Esophagus muscularis mucosa (tissue), 4 donors: Measurements from ENCODE around the gene ANKRD23.

Source experiments
- EP300 ChIP-seq: sonication (generic); formaldehyde crosslinking; IDR thresholded peaks from one replicate; pipeline ENCODE4 v1.6.1; 2017; ENCODE audit warnings: antibody characterized with exemption
- POLR2A ChIP-seq: fragments of 450-650 bp; IDR thresholded peaks from one replicate; pipeline ENCODE4 v1.6.1; 2017; ENCODE audit warnings: antibody characterized with exemption, moderate library complexity, mild to moderate bottlenecking, low read depth
- POLR2AphosphoS5 ChIP-seq, 2 donors: sonication (generic); formaldehyde crosslinking; IDR thresholded peaks; one replicate each; pipeline ENCODE4 v1.6.1; 2017; ENCODE audit warnings: antibody characterized with exemption in 2 of 2
- TF ChIP-seq, protein P1 (sequence below), 3 experiments: fragments of 200-600 bp in 2 of 3; fragments of 450-650 bp in 1 of 3; sonication (generic) in 2 of 3; IDR thresholded peaks; one replicate each; pipeline ENCODE4 v1.5.1; 2017 to 2019; ENCODE audit warnings: antibody characterized with exemption in 3 of 3, mild to moderate bottlenecking in 2 of 3, moderate library complexity in 1 of 3

DNA sequence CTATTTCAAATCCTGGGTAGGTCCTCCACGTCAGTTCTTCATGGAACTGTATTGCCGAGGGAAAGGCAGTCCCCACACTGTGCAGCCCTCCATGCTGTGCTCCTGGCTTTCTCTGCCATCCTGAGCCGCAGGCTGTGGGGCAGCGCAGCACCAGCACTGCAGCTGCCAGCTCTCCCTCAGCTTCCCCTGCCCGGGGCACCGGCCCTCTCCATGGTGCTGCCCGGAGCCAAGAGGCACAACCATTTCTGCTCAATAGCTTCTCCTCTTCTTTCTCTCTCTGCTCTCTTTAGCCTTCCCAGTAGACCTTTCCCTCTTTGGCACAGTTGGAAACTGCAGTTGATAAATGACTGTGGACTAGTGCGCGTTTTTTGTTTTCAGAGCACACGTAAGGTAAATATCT is 12.1 kb downstream of the ANKRD23 start:
- no peak for TF ChIP-seq POLR2A
- TF ChIP-seq, protein P1, sequence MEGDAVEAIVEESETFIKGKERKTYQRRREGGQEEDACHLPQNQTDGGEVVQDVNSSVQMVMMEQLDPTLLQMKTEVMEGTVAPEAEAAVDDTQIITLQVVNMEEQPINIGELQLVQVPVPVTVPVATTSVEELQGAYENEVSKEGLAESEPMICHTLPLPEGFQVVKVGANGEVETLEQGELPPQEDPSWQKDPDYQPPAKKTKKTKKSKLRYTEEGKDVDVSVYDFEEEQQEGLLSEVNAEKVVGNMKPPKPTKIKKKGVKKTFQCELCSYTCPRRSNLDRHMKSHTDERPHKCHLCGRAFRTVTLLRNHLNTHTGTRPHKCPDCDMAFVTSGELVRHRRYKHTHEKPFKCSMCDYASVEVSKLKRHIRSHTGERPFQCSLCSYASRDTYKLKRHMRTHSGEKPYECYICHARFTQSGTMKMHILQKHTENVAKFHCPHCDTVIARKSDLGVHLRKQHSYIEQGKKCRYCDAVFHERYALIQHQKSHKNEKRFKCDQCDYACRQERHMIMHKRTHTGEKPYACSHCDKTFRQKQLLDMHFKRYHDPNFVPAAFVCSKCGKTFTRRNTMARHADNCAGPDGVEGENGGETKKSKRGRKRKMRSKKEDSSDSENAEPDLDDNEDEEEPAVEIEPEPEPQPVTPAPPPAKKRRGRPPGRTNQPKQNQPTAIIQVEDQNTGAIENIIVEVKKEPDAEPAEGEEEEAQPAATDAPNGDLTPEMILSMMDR (IDR thresholded peaks at IDR 0.05) = no peak
- no peak for TF ChIP-seq EP300
- no peak for TF ChIP-seq POLR2AphosphoS5 (IDR thresholded peaks at IDR 0.05)
